Fibroblast of lung (primary cell): ENCODE results near the gene ITPKB. TPM values are rescaled to one million over a fixed set of nuclear protein-coding genes. Genes with fewer than 3 reads are reported as not detected.
A peak's percentile ranks its signal among the peaks of the same experiment; 100 is the strongest.

Experiments used
- DNase-seq, 2 donors: peaks; one replicate each; pipeline versions ENCODE4 v3.0.0 to v3.0.0-alpha.2; 2010; ENCODE audit warnings: low read depth in 2 of 2
- H2AFZ ChIP-seq: 2 replicates; pipeline ENCODE4 v1.5.1; 2012; ENCODE audit warnings: low read length, control low read depth, inconsistent platforms
- H3K27ac ChIP-seq: 2 replicates; pipeline ENCODE4 v1.5.1; 2011; ENCODE audit warnings: low read length, control low read depth; ENCODE audit not compliant: insufficient read depth
- H3K27me3 ChIP-seq: 2 replicates; pipeline ENCODE4 v1.5.1; 2011; ENCODE audit warnings: mild to moderate bottlenecking, low read length; ENCODE audit not compliant: control insufficient read depth, insufficient read depth
- H3K36me3 ChIP-seq: 2 replicates; pipeline ENCODE4 v1.5.1; 2011; ENCODE audit warnings: low read length; ENCODE audit not compliant: control insufficient read depth, insufficient read depth
- H3K4me1 ChIP-seq: 2 replicates; pipeline ENCODE4 v1.5.1; 2011; ENCODE audit warnings: low read length; ENCODE audit not compliant: control insufficient read depth, insufficient read depth; ENCODE audit errors: extremely low read depth
- H3K4me2 ChIP-seq: 2 replicates; pipeline ENCODE4 v1.5.1; 2011; ENCODE audit warnings: low read length, control low read depth; ENCODE audit not compliant: insufficient read depth; ENCODE audit errors: extremely low read depth
- H3K4me3 ChIP-seq, 4 experiments: fragments of 200-600 bp in 1 of 4; sonication (generic) in 1 of 4; replicated peaks in 1 of 4; 2 replicates each; pipeline ENCODE4 v1.5.1; 2011 to 2016; ENCODE audit warnings: low read length in 4 of 4, low read depth in 3 of 4, mild to moderate bottlenecking in 3 of 4, control low read depth in 2 of 4, inconsistent platforms in 1 of 4, mixed read lengths in 1 of 4; ENCODE audit not compliant: insufficient read depth in 1 of 4; ENCODE audit errors: control extremely low read depth in 1 of 4
- H3K79me2 ChIP-seq: 2 replicates; pipeline ENCODE4 v1.5.1; 2012; ENCODE audit warnings: mild to moderate bottlenecking, low read length, inconsistent platforms; ENCODE audit not compliant: control insufficient read depth, insufficient read depth
- H3K9ac ChIP-seq: 2 replicates; pipeline ENCODE4 v1.5.1; 2011; ENCODE audit warnings: mild to moderate bottlenecking, low read length, control low read depth; ENCODE audit not compliant: insufficient read depth
- H3K9me3 ChIP-seq: 2 replicates; pipeline ENCODE4 v1.5.1; 2012; ENCODE audit warnings: low read depth, low read length; ENCODE audit not compliant: control insufficient read depth, insufficient read depth
- H4K20me1 ChIP-seq: 2 replicates; pipeline ENCODE4 v1.5.1; 2011; ENCODE audit warnings: low read length; ENCODE audit not compliant: control insufficient read depth, insufficient read depth; ENCODE audit errors: extremely low read depth
- CTCF ChIP-seq, 2 donors: IDR thresholded peaks in 1 of 2; conservative IDR thresholded peaks in 1 of 2; 1 replicate in 1 of 2; 2 replicates in 1 of 2; pipeline ENCODE4 v1.5.1; 2011 to 2012; ENCODE audit warnings: low read length in 2 of 2, control low read depth in 1 of 2, inconsistent platforms in 1 of 2, low read depth in 1 of 2, mild to moderate bottlenecking in 1 of 2
- EZH2 ChIP-seq: IDR thresholded peaks from 2 replicates; pipeline ENCODE4 v1.5.1; 2012; ENCODE audit warnings: low read length, control low read depth, mild to moderate bottlenecking; ENCODE audit errors: missing control alignments
- polyA plus RNA-seq, 2 donors: library from polyadenylated mRNA; depleted of rRNA in 1 of 2; stranded (reverse) in 1 of 2; unstranded in 1 of 2; fragments of >200 nt; gene quantifications; 2 replicates each; pipeline ENCODE4 v1.2.1, GENCODE V29; 2011 to 2012; ENCODE audit warnings: missing spikeins in 1 of 2
- total RNA-seq: library from RNA; depleted of rRNA; stranded (reverse); fragments of >200 nt; gene quantifications from 2 replicates; pipeline ENCODE4 v1.2.1, GENCODE V29; 2014

Gene ITPKB
- total and polyA plus RNA-seq, 2 donors (not counting 1 experiment from before 2014, with no cell fraction given): 10.2 to 32.4 TPM

- peak; percentile 23 to 33 for TF ChIP-seq CTCF (conservative IDR thresholded peaks at IDR 0.05 in 1 of 2, IDR thresholded peaks at IDR 0.05 in 1 of 2; ENCODE audit: low read depth in 1 of 2, low read length in 2 of 2)
- TF ChIP-seq EZH2: no peak
- no peak overlapping the region for H2AFZ ChIP-seq
- no peaks in the 10 kb centered on the region for H3K79me2 ChIP-seq
- H3K9me3 ChIP-seq: no peaks in the 10 kb centered on the region
- no peaks in the 10 kb centered on the region for H4K20me1 ChIP-seq
- peaks cover 10% of the 10 kb centered on the region for H3K36me3 ChIP-seq
- no peak overlapping the region for H3K4me3 ChIP-seq
- H3K27ac ChIP-seq: no peak overlapping the region
- H3K4me1 ChIP-seq: peaks cover 23% of the 10 kb centered on the region
- no peak overlapping the region for H3K9ac ChIP-seq
- peak; percentile 15 to 56 for DNase-seq
- H3K27me3 ChIP-seq: no peaks in the 10 kb centered on the region
- H3K4me2 ChIP-seq: no peak overlapping the region
These were observed 89.3 kb downstream of the ITPKB start for GRCh38 chr1:226649780-226650179.

DNA sequence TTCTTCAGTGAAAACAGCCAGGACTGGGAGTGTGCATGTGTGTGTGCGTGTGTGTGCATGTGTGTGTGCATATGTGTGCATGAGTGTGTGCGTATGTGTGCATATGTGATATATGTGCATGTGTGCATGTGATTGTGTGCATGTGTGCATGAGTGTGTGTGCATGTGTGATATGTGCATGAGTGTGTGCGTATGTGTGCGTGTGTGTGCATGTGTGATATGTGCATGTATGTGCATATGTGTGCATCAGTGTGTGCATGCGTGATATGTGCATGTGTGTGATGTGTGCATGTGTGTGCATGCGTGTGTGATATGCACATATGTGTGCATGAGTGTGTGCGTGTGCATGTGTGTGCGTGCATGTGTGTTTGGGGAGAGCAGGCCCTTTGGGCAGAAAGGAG lies 89.8 kb downstream of the ITPKB start:
- peaks cover 19% of the 10 kb centered on the region for H3K4me1 ChIP-seq

DNA sequence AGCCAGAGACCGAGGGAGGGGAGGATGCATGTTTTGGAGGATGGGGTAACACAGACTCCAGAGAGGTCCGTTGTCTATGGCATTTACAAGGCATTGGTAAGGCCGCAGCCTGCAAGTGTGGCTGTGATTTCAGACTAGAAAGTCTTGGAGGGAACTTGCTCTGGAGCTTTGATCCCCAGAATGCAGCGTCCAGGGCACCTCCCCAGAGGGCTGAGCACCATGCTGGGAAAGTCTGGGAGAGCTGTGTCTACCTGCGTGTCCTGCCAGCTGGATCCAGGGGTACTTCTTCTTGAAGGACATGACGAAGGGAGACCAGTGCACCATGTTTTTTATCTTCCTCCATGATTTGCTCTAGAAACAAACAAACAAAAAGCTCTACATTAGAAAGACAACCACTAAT lies 90.7 kb downstream of the ITPKB start:
- H3K27me3 ChIP-seq: no peaks in the 10 kb centered on the region

More for the DNA sequence above, 89.8 kb downstream of the ITPKB start:
- DNase-seq: no peak
- TF ChIP-seq CTCF (conservative IDR thresholded peaks at IDR 0.05 in 1 of 2, IDR thresholded peaks at IDR 0.05 in 1 of 2; ENCODE audit: low read depth in 1 of 2, low read length in 2 of 2) (no peak), EZH2 (no peak)
- Histone ChIP-seq H3K27me3 (no peaks in the 10 kb centered on the region), H4K20me1 (no peaks in the 10 kb centered on the region), H3K9ac (no peak overlapping the region), H3K9me3 (no peaks in the 10 kb centered on the region), H3K4me2 (no peak overlapping the region), H2AFZ (no peak overlapping the region), H3K4me3 (no peak overlapping the region), H3K27ac (no peak overlapping the region), H3K36me3 (peaks cover 10% of the 10 kb centered on the region), H3K79me2 (no peaks in the 10 kb centered on the region)

More for the DNA sequence above, 90.7 kb downstream of the ITPKB start:
- Histone ChIP-seq H4K20me1 (no peaks in the 10 kb centered on the region), H3K79me2 (no peaks in the 10 kb centered on the region), H3K4me3 (no peak overlapping the region), H3K4me1 (peaks cover 15% of the 10 kb centered on the region), H3K36me3 (peaks cover 10% of the 10 kb centered on the region), H3K9me3 (no peaks in the 10 kb centered on the region), H3K4me2 (no peak overlapping the region), H3K9ac (no peak overlapping the region), H3K27ac (no peak overlapping the region), H2AFZ (no peak overlapping the region)
- TF ChIP-seq CTCF (conservative IDR thresholded peaks at IDR 0.05 in 1 of 2, IDR thresholded peaks at IDR 0.05 in 1 of 2; ENCODE audit: low read depth in 1 of 2, low read length in 2 of 2) (no peak), EZH2 (no peak)
- DNase-seq: no peak
